Measurements from ENCODE around the gene SCN9A.
"Not testable (repeated sequence)": the region's sequence is repeated elsewhere in the genome, so short reads cannot be mapped to it uniquely, and the experiment has no call there.

Gene SCN9A

DNA sequence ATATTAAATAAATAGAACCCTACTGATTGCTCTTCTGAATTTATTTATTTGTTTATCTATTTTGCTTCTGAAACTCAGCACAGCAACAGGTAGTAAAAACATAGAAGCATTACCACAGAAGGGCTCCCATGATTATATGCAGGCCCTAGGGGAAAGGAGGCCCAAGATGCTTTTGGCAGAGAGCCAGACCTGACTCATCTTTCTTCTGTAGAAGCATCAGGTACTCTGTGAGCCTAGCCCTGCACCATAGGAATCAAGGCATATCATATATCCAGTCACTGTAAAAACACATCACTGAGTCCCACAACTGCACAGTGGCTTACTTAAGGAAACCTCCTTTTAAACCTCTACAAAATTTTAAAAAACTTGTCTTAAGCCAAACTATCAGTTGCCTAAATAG lies 1.8 kb downstream of the SCN9A start:
- DNase-seq, result peak; percentile 73

DNA sequence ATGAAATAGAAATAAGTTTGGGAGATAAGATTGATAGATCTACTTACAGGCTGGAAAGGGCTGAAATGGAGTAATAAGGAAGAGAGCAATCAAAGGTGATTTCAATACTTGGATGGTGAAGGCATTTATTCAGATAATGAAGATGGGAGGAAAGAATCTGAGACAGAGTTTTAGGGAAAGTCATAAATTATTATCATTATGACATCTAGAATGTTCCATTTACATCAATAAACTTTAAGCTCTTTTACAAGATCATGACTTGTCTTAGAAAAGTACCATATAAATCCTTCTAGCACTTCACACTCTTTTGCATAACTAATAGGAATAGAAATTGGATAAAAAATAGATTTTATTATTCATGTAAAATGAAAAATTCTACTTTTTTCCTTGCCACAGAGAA lies 2.2 kb downstream of the SCN9A start:
- no peak for DNase-seq

DNA sequence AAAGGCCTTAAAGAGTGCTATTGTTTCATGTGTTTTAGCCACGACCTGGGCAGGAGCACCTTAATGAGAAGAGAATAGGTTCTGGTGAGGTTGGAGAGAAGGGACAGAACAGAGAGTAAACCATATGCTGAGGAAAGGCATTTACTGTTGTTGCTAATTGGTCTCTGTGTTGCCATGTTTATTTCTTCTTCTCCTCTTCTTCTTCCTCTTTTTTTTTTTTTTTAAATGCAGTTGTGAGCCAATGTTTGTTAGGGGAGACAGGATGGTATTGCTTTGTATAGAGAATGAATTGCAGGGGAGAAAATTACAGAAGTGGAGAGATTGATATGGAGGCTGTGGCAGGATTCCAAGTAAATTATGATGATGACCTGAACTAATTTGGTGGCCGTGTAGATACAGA lies 2.6 kb downstream of the SCN9A start:
- DNase-seq, result no peak

DNA sequence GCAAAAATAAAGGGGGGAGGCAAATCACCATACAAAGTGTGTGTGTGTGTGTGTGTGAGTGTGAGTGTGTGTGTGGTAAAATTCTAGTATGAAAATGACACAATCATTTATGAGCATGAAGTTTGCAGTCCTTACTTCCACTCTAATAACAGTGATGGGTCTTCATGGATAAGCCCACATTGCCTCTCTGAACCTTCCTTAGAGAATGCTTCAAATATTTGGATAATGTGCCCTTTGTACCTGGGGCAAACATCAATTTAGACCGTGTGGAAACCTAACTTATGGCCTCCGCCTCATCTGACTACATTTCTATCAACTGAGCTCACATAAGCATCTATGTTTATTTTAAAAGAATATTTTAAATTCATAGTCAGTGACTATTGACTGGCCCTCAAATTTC lies 3.7 kb downstream of the SCN9A start:
- peak; percentile 54 for DNase-seq

DNA sequence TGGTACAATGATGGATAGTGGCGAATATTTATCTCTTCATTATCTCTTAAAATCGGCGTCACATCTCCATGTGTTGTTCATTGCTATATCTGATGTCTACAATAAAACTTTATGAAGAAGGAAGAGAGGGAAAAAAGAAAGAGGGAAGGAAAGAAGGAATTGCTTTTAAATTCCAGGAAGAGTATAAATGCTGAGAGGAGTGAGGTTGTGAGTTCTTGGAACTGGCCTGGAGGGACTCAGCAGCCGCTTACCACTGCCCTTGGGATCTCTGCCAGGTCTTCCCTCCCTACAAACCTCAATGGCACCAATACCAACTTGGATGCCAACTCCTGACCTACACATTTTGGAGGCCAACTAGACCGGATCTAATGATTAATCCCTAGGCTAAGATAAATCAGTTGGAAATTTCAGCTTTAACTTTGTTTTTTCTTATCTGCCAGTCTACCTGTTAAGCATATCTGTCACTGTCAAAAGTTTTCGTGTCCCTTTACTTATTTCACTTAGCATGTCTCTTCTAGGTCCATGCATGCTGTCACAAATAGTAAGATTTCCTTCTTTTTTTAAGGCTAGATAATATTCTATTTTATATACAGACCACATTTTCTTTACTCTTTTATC lies 9.8 kb downstream of the SCN9A start:
- DNase-seq, result no peak

DNA sequence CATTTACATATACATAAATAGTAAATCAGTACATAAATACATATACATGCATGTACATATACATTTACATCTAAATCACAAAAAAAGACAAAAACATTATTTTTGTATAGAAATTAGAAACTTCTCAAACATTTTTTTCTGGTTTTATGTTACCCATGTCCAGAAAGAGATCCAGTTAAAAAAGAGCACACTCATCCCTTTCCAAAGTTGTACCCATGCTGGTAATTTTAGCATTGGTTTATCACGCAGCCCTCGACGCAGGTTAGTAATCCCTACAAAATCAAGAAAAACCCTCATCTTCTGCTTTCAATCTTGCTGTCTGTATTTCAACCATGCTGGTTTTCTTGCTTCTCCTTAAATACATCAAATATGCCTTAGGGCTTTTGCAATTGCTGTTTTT lies 10.5 kb downstream of the SCN9A start:
- DNase-seq, result no peak

DNA sequence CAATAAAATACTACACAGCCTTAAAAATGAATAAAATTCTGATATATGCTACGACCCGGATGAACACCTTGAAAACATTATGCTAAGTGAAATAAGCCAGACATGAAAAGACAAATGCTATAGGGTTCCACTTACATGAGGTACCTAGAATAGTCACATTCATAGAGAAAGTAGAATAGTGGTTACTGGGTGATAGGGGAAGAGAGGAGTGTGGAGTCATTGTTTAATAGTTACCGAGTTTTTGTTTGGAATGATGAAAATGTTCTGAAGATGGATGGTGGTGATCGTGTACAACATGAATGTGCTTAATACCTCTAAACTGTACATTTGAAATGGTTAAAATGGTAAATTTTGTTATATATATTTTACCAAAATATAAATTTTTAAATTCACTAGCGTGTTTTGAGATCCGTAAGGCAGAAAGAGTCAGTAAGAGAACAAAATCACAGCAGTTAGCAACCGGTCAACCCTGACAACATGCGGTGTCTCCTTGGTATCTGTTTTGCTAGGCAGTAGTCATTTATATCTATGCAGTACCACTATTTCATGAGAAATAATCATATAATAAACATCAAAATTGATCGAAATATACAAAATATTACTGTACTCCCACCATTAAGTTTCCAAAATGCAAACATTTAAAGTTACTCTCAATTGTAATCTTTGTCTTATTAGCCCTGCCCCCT lies 11.1 kb downstream of the SCN9A start:
- no peak for DNase-seq

DNA sequence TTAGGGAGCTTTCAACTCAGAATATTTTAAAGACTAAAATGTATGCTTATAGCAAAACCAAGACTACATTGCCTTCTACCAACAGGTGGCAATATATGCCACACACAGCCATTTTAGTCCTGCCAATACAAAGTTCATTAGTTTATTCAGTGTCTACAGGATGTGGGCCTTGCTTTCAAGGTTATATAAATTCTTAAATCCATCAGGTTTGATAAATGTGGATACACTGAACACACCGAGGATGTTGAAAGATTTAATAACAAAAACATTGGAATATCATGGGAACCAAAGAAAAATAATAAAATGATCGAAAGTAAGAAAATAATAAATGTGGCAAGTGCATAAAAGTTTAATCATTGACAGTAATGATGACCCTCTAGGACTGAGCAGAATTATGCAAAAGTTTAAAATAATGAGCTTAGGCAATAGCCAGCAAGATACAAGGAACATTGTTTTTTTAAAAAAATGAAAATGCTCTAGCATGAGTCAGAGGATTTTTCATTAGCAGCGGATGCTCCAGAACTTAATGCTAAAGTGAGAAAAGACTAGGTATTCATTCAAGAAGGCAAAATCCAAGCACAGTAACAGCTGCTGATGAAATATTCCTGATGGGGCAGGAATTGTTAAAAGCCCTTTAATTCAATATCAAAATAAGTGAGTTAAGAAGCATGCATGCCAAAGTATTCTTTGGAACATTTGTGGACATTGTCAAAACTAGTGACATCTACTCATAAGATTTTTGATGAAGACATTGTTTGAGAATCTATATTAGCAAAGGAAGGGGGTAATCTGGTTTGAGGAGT lies 14.2 kb downstream of the SCN9A start:
- DNase-seq, result peak; percentile 62

DNA sequence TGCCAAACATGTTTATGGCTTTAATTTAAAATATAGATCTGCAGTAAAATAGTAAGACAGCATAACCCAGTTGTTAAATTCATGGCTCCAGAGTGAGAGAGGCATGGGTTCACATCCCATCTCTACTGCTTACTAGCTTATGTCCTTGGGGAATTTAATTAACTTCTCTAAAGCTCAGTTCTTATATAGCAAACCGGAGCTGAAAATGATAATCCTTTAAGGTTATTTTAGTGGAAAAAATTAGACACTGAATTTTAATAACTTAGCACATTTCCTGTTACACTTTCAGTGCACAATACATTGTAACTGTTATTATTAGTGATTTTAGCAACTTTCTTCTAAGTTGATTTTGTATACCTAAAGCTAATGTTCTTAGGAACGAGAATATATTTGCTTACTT lies 14.8 kb downstream of the SCN9A start:
- DNase-seq, result no peak

DNA sequence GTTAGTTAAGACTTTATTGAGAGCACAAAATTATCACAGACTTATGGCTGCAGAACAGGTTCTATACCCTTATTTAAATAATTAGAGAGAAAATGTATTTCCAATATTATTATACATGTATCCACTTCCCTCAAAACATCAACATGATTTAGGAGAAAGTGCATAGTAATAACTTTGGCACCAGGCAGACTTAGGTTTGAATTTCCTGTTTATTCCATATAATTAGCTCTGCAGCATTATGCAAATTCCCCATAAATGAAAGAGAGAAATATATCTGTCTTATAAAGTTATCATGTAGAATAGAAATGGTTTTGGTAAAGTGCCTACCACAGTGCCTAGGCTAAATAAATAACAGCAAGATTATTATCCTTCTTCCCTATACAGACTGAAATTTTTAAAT lies 15.3 kb downstream of the SCN9A start:
- DNase-seq, result no peak

DNA sequence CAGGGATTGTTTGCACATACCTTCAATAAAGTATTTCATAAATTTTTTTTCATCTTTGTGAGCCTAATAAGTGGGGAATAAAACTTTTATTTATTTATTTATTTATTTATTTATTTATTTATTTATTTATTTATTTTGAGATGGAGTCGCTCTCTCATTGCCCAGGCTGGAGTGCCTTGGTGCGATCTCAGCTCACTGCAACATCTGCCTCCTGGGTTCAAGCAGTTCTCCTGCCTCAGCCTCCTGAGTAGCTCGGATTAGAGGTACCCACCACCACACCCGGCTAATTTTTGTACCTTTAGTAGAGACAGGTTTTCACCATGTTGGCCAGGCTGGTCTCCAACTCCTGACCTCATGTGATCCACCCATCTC lies 17.8 kb downstream of the SCN9A start:
- DNase-seq, result not testable (repeated sequence)

DNA sequence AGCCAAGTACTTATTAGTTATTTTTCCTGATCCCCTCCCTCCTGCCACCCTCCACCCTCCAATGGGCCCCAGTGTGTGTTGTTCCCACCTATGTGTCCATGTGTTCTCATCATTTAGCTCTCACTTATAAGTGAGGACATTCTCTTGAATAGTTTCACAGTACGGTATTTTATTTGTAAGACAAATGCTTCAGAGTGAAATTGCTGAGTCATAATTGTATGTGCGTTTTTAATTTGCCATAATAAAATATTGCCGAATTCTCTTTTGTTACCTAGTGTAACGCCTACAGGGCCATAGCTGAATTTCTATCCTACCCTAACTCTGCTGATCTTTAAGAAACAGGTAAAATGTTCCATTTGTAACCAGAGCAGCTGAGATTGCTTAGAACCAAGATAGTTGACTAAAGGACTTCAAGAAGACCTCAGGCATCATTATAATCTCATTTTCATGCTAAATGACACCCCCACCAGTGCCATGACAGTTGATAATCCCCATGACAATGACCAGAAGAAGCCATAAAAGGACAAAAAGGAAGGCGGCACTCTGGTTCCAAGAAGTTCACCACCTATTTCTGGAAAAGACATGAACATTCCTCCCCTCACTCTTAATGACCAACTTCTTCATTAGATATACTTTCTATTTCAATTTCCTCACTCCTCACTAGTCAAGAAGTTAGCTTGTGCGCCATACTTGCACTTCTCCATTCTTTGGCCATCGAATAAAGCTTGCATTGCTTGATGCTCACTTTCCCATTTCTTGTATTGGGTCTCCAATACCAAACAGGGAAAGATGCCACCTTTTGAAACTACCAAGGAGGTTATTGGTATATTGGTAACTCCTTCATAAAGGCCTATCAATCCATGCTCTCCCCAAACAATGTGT lies 18.4 kb downstream of the SCN9A start:
- DNase-seq, result no peak

DNA sequence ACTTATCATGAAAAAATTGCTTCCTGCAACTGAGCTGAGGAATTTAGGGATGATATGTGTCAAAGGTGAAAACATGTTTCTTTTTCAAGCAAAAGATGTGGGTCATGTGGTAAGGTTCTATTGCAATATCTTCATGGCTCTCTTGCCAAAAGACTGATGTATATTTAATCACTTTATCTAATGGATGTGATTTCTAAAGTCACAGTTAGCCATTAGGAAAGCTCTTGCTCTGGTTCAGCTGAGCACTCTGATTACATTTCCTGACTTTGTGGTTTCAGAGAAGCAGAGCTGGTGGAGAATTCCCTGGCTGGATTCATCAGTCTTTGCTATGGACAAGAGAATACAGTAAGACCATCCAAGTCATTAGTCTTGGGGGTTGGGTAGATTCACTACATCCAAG lies 24.4 kb downstream of the SCN9A start:
- peak; percentile 76 for DNase-seq

DNA sequence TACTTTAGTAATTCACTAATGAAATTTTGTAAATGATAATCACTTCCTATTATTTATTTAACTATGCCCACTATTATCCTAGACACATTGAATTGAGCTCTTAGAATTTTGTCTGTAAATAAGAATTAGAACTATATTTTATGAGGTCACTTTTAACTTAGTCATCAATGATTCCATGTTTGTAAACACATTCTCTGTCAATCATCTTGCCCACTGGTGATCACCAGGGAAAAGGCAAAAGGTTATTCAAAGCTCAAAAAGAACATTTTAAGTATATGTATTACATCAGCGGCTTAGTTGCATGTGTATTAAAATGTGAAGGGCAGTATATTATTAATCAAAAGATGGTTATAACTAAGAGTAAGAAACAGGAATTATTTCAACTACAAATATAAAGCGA lies 25.2 kb downstream of the SCN9A start:
- no peak for DNase-seq

DNA sequence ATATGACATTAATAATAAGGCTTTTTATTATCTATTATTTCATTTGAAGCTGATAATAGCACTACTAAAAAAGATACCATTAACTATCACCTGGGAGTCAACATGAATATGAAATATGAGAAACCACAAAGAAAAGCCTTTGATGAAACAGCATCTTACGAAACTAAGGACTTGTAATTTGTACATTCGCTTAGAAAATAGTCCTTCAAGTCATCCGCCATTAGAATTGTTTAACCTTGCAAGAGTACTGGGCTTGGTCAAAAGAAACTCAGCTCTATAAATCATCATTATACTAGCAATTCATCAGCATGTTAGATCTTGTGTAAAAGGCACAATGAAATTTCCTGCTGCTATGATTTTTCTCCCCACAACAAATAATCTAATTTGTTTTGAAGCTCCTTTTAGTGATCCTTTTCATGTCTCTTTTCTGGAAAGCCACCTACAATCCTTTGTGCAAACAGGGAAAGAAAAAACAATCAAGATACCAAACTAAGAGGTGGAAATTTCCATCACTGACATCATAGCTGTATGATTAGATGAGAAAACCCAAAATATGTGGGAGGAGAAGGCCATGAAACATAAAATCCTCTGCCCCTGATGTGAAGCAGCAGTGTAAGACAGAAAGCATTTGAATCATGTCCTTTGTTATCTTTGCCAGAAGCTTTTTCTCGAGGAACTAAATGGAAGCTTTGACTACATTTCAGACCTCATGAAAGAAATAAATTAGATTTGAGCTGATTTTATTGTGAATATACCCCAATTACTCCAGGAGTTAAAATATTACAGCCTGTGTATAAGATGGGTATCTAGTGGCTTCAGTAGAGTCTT lies 31.2 kb downstream of the SCN9A start:
- DNase-seq, result peak; percentile 75

DNA sequence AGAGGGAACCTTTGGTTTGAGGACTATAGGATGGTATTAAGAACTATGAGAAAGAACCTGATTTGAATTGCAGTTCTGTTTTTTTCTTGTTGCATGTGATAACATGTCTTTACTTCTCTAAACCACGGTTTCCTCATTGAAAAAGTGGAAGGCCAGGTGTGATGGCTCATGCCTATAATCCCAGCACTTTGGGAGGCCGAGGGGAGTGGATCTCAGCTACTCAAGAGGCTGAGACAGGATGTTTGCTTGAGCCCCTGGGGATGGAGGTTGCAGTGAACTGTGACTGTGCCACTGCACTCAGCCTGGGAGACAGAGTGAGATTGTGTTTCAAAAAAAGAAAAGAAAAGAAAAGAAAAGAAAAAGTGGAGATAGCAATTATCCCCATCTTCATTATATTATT lies 32.3 kb downstream of the SCN9A start:
- no peak for DNase-seq

DNA sequence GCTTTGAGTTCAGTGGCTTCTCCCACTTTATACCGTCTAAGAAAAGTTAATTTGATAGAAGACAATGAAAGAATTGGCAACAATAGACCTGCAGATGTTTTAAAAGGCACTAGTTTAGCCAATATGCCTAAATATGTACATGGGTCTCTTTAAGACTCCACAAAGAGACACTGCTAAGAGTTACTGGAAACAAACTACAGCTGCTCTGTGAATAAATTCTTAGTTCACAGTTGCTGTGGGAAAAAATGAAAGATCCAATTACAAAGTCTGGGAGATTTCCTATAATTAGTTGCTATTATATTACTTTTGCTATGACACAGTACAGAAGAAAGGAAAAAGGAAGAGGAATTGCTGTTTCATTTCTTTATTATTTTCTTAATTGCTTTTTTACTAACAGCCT lies 34.3 kb downstream of the SCN9A start:
- no peak for DNase-seq

DNA sequence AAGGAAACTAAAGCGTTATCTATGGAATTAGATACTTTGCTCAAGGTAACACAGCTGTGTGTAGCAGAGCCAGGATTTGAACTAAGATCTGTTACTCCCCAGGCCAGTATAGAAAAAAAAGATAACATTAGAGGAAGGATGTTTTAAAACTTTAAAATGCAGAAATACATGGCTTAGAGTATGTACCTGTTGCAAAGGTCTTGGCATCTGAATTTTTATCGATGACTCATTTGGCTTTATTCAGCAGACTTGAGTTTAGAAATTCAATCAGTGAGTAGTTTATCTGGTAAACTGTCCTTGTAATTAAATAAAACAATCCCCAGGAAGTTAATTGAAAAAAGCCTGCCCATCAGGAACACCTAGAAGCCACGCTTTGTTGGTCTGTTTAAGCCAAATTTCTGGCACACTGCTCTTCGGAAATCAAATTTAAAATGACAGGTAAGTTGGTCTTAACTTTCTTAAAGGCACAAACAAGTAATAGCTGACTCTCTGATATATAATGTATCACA lies 36.9 kb downstream of the SCN9A start:
- DNase-seq, result no peak

DNA sequence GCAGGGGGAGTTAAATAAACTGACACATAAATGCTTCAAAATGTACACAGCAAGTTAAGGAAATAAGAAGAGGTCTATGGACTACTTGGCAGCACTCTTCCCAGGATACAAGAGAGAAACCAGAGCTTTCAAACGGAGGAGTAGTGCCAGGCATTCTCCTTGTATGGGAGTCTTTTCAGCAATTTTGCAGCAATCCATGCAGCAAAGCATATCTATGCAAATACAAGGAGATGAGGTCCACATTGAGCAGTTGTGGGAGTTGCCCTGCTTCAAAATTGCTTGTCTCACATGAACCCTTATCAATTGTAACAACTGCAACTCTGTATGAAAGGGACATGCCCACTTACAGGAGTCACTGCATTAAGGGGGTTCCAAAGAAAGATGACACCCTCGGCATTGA lies 37.8 kb downstream of the SCN9A start:
- DNase-seq, result no peak

DNA sequence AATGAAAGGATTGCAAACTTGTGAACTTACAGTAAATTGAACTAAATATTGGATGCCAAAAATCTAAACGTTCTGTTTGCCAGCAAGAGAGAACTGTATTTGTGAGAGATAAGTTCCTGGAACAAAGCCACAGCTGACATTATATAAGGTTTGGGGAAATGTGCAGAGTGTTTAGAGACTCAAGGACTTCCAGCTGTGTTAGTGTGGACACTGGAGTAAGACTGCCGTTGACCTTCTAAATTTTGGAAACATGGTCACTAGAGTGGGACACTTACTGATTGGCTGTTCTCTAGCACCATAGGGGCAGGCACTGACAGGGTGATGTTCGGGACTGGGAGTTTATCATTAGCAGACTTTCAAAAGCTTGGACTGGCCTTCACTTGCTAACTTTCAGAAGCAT lies 40.5 kb downstream of the SCN9A start:
- DNase-seq, result no peak

DNA sequence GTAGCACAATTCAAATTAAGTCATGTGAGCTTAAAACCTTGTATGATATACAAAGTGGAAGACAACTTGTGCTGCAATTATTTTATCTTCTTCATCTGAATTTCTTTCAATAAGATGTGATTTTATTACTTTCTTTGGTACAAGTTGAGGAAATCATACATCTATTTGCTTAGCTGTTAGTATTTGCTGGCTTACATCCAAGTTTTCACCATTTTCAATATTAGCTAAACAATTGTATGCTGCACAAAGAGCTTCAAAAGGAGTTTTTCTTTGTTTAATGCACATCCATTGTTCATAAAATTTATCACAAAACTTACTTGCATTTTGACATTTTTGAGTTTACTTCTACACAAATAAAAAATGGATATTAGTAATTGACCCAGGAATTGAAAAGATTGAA lies 40.9 kb downstream of the SCN9A start:
- DNase-seq, result no peak

DNA sequence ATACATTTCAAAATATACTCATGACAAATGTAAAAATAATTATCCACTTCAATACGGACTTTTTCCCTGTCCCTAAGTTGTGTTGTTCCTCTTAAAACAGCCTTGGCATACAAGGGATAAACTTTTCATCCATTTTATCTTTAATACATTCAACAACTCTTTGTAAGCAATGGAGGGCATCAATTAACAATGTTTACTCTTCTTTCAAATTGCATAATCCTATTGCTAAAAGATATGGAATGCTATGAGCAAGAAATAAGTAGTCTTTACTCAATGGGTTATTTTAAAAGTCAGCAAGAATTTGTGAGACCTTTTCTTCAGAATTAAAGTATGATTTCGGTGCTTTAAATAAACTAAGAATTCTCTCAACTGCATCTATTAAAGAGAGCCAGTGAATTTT lies 41.9 kb downstream of the SCN9A start:
- DNase-seq, result no peak
